ENCODE measurements around the gene HOXC13. TPM values are rescaled to one million over a fixed set of nuclear protein-coding genes. Genes with fewer than 3 reads are reported as not detected.

Gene HOXC13
- total and polyA plus RNA-seq, 9 of the 15 experiments (the other 6 are each of a cell fraction or from before 2014, with no cell fraction given), result 0.03 to 0.29 (median 0.17) TPM; not detected in 2

DNA sequence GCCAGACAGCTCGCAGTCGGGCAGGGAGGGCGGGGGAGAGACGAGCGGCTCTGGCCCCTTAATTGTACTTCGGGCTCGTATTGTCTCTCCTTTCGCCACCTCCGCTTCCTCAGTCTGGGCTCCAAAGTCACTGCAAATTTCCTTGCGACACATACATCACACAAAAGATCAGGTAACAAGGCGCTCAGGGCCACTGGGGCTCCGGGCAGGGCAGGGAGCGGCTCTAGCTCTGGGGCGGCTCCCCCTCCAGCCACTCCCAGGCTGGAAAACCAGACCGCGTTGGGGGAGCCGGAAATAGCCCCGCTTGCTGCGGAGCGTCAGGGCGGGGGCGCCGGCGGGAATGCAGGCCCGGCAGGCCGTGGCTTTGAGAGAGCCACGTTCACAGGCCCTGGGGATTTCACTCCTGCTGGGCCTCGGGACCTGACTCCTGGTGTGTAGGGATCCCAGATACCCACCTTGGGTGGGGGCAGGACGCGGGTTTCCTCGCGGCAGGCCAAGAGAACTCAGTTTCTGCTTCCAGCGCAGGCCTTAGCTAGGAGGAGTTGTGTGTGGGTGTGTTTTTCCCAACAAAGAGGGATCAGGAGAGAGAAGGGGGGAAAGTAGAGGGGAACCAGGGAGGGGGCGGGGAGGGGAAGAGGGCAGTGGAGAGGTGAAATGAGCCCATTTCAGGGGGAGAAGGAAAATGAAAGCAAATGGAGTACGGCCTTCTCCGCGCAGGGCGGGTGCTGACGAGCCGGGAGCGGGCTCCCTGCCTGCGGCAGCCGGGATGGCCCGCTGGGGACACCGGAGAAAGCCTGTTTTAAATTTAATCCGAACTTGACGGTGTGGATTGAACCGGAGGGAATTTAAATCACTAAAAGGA lies 57.0 kb downstream of the HOXC13 start (continued):
- TF ChIP-seq ZNF239 (CRISPR knock-in tag; IDR thresholded peaks at IDR 0.05) (no peak), ZC3H4 (CRISPR knock-in tag; IDR thresholded peaks at IDR 0.05; ENCODE audit: borderline replicate concordance) (no peak), ZNF408 (CRISPR knock-in tag; IDR thresholded peaks at IDR 0.05; ENCODE audit: low read depth) (no peak), TSC22D4 (tag; IDR thresholded peaks at IDR 0.05) (no peak), SMAD4 (CRISPR knock-in tag; conservative IDR thresholded peaks at IDR 0.05) (peak; percentile 90), ZNF253 (CRISPR knock-in tag; conservative IDR thresholded peaks at IDR 0.05) (no peak), GABPB1 (CRISPR knock-in tag; IDR thresholded peaks at IDR 0.05) (peak; percentile 84), NCOA2 (IDR thresholded peaks at IDR 0.05; ENCODE audit: partially characterized antibody in 2 of 2) (no peak), HNRNPL (IDR thresholded peaks at IDR 0.05; ENCODE audit: low read depth, low read length) (no peak), SAFB2 (IDR thresholded peaks at IDR 0.05; ENCODE audit: borderline replicate concordance, low read depth, low read length, severe bottlenecking) (no peak), CEBPB (tag; IDR thresholded peaks at IDR 0.05) (peak; percentile 62)
- TF ChIP-seq, protein P1, sequence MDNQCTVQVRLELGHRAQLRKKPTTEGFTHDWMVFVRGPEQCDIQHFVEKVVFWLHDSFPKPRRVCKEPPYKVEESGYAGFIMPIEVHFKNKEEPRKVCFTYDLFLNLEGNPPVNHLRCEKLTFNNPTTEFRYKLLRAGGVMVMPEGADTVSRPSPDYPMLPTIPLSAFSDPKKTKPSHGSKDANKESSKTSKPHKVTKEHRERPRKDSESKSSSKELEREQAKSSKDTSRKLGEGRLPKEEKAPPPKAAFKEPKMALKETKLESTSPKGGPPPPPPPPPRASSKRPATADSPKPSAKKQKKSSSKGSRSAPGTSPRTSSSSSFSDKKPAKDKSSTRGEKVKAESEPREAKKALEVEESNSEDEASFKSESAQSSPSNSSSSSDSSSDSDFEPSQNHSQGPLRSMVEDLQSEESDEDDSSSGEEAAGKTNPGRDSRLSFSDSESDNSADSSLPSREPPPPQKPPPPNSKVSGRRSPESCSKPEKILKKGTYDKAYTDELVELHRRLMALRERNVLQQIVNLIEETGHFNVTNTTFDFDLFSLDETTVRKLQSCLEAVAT (IDR thresholded peaks at IDR 0.05), result peak in 1 of 2 experiments; percentile 46; a peak in 1 of 4 replicates
- TF ChIP-seq, protein P2, sequence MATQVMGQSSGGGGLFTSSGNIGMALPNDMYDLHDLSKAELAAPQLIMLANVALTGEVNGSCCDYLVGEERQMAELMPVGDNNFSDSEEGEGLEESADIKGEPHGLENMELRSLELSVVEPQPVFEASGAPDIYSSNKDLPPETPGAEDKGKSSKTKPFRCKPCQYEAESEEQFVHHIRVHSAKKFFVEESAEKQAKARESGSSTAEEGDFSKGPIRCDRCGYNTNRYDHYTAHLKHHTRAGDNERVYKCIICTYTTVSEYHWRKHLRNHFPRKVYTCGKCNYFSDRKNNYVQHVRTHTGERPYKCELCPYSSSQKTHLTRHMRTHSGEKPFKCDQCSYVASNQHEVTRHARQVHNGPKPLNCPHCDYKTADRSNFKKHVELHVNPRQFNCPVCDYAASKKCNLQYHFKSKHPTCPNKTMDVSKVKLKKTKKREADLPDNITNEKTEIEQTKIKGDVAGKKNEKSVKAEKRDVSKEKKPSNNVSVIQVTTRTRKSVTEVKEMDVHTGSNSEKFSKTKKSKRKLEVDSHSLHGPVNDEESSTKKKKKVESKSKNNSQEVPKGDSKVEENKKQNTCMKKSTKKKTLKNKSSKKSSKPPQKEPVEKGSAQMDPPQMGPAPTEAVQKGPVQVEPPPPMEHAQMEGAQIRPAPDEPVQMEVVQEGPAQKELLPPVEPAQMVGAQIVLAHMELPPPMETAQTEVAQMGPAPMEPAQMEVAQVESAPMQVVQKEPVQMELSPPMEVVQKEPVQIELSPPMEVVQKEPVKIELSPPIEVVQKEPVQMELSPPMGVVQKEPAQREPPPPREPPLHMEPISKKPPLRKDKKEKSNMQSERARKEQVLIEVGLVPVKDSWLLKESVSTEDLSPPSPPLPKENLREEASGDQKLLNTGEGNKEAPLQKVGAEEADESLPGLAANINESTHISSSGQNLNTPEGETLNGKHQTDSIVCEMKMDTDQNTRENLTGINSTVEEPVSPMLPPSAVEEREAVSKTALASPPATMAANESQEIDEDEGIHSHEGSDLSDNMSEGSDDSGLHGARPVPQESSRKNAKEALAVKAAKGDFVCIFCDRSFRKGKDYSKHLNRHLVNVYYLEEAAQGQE (IDR thresholded peaks at IDR 0.05; ENCODE audit: borderline replicate concordance), result no peak
- TF ChIP-seq, protein P2 (CRISPR knock-in tag; IDR thresholded peaks at IDR 0.05; ENCODE audit: low read depth), result no peak
- TF ChIP-seq, protein P3, sequence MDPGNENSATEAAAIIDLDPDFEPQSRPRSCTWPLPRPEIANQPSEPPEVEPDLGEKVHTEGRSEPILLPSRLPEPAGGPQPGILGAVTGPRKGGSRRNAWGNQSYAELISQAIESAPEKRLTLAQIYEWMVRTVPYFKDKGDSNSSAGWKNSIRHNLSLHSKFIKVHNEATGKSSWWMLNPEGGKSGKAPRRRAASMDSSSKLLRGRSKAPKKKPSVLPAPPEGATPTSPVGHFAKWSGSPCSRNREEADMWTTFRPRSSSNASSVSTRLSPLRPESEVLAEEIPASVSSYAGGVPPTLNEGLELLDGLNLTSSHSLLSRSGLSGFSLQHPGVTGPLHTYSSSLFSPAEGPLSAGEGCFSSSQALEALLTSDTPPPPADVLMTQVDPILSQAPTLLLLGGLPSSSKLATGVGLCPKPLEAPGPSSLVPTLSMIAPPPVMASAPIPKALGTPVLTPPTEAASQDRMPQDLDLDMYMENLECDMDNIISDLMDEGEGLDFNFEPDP (CRISPR knock-in tag; IDR thresholded peaks at IDR 0.05), result no peak
- TF ChIP-seq, protein P4, sequence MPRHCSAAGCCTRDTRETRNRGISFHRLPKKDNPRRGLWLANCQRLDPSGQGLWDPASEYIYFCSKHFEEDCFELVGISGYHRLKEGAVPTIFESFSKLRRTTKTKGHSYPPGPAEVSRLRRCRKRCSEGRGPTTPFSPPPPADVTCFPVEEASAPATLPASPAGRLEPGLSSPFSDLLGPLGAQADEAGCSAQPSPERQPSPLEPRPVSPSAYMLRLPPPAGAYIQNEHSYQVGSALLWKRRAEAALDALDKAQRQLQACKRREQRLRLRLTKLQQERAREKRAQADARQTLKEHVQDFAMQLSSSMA (CRISPR knock-in tag; IDR thresholded peaks at IDR 0.05), result no peak

Measured in K562 (cell line).